AG04449 (cell line): ENCODE measurements around the gene TPM1.

Experiments
- CTCF ChIA-PET: fragments of 350-600 bp; formaldehyde crosslinking; extraction: SDS; loops from one replicate; lab custom pipeline; 2021; ENCODE audit warnings: antibody characterized with exemption; lab: Yijun Ruan, JAX
- POLR2A ChIA-PET: fragments of 400-600, 350-600 bp; formaldehyde crosslinking; extraction: SDS; loops from one replicate; lab custom pipeline; 2020; ENCODE audit warnings: antibody characterized with exemption, inconsistent platforms; lab: Yijun Ruan, JAX
- DNase-seq: peaks from one replicate; pipeline ENCODE4 v3.0.0-alpha.2; 2010; ENCODE audit warnings: low read depth, low spot score
- H3K4me3 ChIP-seq: 2 replicates; pipeline ENCODE4 v1.5.1; 2011; ENCODE audit warnings: low read depth, mild to moderate bottlenecking, control low read depth, low read length
- TF ChIP-seq, protein P1 (sequence below): IDR thresholded peaks from one replicate; pipeline ENCODE4 v1.5.1; 2011; ENCODE audit warnings: mild to moderate bottlenecking, moderate library complexity, low read length, control low read depth, inconsistent platforms; ENCODE audit not compliant: insufficient read depth; ENCODE audit errors: missing control alignments

Gene TPM1

GRCh38 chr15:63061975-63062374 is 19.4 kb downstream of the TPM1 start:
- ChIA-PET CTCF (interaction anchor here (1.0 to 2.6 kb wide), 4 partner anchors 14 to 340 kb away, joined by 3 to 7 read pairs (median 3); no protein-coding TSS in a partner anchor), POLR2A (no interaction called here)
- no peak for DNase-seq
- no peak overlapping the region for H3K4me3 ChIP-seq
- TF ChIP-seq, protein P1, sequence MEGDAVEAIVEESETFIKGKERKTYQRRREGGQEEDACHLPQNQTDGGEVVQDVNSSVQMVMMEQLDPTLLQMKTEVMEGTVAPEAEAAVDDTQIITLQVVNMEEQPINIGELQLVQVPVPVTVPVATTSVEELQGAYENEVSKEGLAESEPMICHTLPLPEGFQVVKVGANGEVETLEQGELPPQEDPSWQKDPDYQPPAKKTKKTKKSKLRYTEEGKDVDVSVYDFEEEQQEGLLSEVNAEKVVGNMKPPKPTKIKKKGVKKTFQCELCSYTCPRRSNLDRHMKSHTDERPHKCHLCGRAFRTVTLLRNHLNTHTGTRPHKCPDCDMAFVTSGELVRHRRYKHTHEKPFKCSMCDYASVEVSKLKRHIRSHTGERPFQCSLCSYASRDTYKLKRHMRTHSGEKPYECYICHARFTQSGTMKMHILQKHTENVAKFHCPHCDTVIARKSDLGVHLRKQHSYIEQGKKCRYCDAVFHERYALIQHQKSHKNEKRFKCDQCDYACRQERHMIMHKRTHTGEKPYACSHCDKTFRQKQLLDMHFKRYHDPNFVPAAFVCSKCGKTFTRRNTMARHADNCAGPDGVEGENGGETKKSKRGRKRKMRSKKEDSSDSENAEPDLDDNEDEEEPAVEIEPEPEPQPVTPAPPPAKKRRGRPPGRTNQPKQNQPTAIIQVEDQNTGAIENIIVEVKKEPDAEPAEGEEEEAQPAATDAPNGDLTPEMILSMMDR: no peak

DNA sequence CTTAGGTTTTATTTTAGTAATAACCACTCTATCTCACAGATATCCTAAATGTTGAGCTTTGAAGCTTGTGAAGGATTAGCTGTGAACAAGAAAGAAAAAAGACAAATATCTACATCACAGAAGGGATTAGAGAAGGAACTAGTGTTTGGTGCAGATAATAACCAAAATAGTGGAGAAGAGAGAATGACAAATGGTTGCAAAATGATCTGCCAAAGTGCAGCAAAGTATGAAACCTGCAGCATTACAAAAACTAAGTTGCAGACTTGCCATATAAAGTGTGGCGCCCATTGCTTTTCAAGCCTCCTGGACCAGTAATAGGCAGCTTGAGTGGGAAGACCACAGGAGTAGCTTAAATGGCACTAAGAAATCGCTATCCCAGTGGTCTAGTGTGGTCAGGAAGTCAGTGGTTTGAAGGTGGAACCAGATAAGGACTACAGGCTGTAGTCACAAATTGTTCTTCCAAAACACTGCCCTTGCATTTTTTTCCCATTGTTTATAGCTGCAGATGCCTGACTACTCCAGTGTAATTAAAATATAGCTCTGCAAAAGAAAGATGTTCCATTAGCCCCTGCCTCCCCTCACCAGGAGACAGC is 20.7 kb downstream of the TPM1 start:
- TF ChIP-seq, protein P1: no peak
- ChIA-PET POLR2A (interaction anchor here (1.0 to 1.2 kb wide), 2 partner anchors 9 to 11 kb away, joined by 3 to 5 read pairs; no protein-coding TSS in a partner anchor), CTCF (interaction anchor here (0.9 to 2.6 kb wide), 4 partner anchors 15 to 280 kb away, joined by 3 to 7 read pairs (median 5); no protein-coding TSS in a partner anchor)
- DNase-seq: no peak
- no peak overlapping the region for H3K4me3 ChIP-seq

DNA sequence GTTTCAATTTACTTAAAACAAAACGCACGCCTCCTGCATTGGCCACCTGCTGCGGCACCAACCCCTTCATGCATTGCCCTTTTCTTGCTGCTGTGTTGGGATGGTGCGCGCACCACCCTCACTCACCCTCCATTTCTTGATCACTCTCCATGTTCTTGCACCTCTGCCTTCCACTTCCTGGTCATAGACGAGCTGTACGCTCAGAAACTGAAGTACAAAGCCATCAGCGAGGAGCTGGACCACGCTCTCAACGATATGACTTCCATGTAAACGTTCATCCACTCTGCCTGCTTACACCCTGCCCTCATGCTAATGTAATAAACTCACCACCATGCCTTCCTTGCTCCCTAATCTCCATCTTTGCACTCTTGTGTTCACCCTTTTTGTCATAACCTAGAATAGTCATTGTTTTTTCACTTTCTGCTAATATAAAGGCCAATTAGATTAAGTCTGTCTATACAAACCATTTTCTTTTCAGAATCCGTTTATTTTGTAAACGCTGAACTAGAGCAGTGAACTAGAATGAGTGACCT is 21.4 kb downstream of the TPM1 start:
- CTCF ChIA-PET: interaction anchor here (1.0 to 2.6 kb wide), 3 partner anchors 16 to 281 kb away, joined by 3 to 7 read pairs (median 7); no protein-coding TSS in a partner anchor

DNA sequence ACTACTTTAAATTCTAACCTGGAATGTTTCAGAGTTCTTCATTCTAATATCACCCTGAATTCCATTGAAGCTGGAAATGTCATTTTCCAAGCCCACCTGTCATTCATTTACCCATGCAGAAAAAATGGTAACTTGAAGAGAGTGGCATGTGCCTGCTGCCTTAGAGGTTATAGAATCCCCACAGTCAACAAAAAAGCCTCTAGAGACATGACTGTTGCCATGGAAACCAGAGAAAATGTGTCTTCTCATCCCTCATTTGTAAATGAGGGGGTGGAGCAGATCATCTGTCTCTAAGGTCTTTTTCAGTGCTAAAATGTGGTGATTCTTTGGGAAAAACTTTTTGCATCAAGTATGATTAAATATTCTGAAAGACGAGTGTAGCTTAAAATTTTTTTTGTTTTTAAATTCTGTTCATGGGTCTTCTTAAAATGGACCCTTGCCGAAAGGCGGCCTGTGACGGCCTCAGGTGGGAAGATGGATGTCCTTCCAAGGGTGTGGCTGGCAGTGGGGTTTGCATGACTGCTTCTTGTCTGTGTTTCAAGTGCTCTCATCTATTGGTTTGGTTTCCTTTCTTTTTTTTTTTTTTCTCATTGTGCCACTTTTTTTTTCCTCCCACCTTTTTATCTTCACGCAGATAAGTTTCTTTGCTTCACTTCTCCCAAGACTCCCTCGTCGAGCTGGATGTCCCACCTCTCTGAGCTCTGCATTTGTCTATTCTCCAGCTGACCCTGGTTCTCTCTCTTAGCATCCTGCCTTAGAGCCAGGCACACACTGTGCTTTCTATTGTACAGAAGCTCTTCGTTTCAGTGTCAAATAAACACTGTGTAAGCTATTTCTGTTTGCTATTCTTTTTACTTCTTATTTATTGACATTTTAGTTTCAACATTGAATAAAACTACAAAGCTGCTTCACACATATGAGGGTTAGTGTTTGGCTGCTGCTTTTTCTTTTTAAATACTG is 23.0 kb downstream of the TPM1 start:
- DNase-seq: no peak
- H3K4me3 ChIP-seq: no peak overlapping the region
- ChIA-PET CTCF (interaction anchor here (1.0 to 1.8 kb wide), 4 partner anchors 12 to 283 kb away, joined by 4 to 9 read pairs (median 4); no protein-coding TSS in a partner anchor), POLR2A (interaction anchor here (0.7 to 1.1 kb wide), 4 partner anchors 11 to 327 kb away, joined by 3 to 4 read pairs (median 4); no protein-coding TSS in a partner anchor)
- TF ChIP-seq, protein P1: no peak

More for the DNA sequence above, 21.4 kb downstream of the TPM1 start:
- TF ChIP-seq, protein P1: no peak
- no peak overlapping the region for H3K4me3 ChIP-seq
- no peak for DNase-seq
- POLR2A ChIA-PET: interaction anchor here (1.0 to 1.2 kb wide), 3 partner anchors 9 to 16 kb away, joined by 3 to 5 read pairs (median 3); no protein-coding TSS in a partner anchor

- no peak overlapping the region for H3K4me3 ChIP-seq
- TF ChIP-seq, protein P1: no peak
- DNase-seq: no peak
- CTCF ChIA-PET: interaction anchor here (1.0 to 1.8 kb wide), 4 partner anchors 12 to 284 kb away, joined by 4 to 9 read pairs (median 4); no protein-coding TSS in a partner anchor
- POLR2A ChIA-PET: interaction anchor here (0.7 to 1.1 kb wide), 2 partner anchors 12 to 18 kb away, joined by 3 read pairs; no protein-coding TSS in a partner anchor
Observed at GRCh38 chr15:63066272-63066671, 23.7 kb downstream of the TPM1 start.
